Measurements from ENCODE around the gene PDK2. TPM values are rescaled to one million over a fixed set of nuclear protein-coding genes. Genes with fewer than 3 reads are reported as not detected.
A peak's percentile ranks its signal among the peaks of the same experiment; 100 is the strongest.

Gene PDK2
- total and polyA plus RNA-seq, 2 of the 4 experiments (the other 2 are of a cell fraction) = 26.7 to 104 TPM

GRCh38 chr17:50148226-50149090, 53.3 kb downstream of the PDK2 start:
- H3K4me1 ChIP-seq (ENCODE audit: control insufficient read depth, insufficient read depth, low read length) = peaks cover 27% of the 10 kb centered on the region
- TF ChIP-seq CTCF (conservative IDR thresholded peaks at IDR 0.05; ENCODE audit: low read depth, low read length) = peak; percentile 39
- TF ChIP-seq, protein P1, sequence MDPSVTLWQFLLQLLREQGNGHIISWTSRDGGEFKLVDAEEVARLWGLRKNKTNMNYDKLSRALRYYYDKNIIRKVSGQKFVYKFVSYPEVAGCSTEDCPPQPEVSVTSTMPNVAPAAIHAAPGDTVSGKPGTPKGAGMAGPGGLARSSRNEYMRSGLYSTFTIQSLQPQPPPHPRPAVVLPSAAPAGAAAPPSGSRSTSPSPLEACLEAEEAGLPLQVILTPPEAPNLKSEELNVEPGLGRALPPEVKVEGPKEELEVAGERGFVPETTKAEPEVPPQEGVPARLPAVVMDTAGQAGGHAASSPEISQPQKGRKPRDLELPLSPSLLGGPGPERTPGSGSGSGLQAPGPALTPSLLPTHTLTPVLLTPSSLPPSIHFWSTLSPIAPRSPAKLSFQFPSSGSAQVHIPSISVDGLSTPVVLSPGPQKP (IDR thresholded peaks at IDR 0.05; ENCODE audit: borderline replicate concordance, low read depth, low read length) = no peak
- TF ChIP-seq FOS (IDR thresholded peaks at IDR 0.05; ENCODE audit: low read depth, low read length) = no peak
- peak; percentile 54; the same call in 1 of the 2 replicates for TF ChIP-seq MAZ (IDR thresholded peaks at IDR 0.05; ENCODE audit: borderline replicate concordance, low read depth, low read length)
- peak; percentile 42; the same call in 1 of the 2 replicates for TF ChIP-seq MXI1 (IDR thresholded peaks at IDR 0.05; ENCODE audit: borderline replicate concordance, low read depth, low read length)
- TF ChIP-seq, protein P2, sequence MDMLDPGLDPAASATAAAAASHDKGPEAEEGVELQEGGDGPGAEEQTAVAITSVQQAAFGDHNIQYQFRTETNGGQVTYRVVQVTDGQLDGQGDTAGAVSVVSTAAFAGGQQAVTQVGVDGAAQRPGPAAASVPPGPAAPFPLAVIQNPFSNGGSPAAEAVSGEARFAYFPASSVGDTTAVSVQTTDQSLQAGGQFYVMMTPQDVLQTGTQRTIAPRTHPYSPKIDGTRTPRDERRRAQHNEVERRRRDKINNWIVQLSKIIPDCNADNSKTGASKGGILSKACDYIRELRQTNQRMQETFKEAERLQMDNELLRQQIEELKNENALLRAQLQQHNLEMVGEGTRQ (IDR thresholded peaks at IDR 0.05; ENCODE audit: low read depth, low read length) = peak; percentile 48
- TF ChIP-seq SMC3 (IDR thresholded peaks at IDR 0.05; ENCODE audit: low read depth, low read length) = no peak
- no peak for TF ChIP-seq RCOR1 (IDR thresholded peaks at IDR 0.05; ENCODE audit: insufficient replicate concordance, low read length)
- no peak for TF ChIP-seq POLR2A (IDR thresholded peaks at IDR 0.05; ENCODE audit: low read depth, low read length)
- 0 out of 2 replicates have a peak, but pooled peaks have one; percentile 17 for TF ChIP-seq RAD21 (IDR thresholded peaks at IDR 0.05; ENCODE audit: low read length)
- no peak for TF ChIP-seq RFX5 (IDR thresholded peaks at IDR 0.05; ENCODE audit: low read depth, low read length)
- no peak for TF ChIP-seq MAFK (IDR thresholded peaks at IDR 0.05; ENCODE audit: low read depth, low read length)
- peak; percentile 66 for TF ChIP-seq BHLHE40 (IDR thresholded peaks at IDR 0.05; ENCODE audit: low read depth, low read length)

More at GRCh38 chr17:50148226-50149090, 53.3 kb downstream of the PDK2 start:
- H3K79me1 ChIP-seq (ENCODE audit: low read depth in 1 of 2, low read length in 2 of 2) = peaks cover 9 to 69% of the 10 kb centered on the region in 2 experiments; a peak in 3 of 4 replicates
- H2BK15ac ChIP-seq (ENCODE audit: low read depth, low read length) = peak overlapping the region; percentile 30; the same call in 1 of the 3 replicates
- H4K91ac ChIP-seq (ENCODE audit: insufficient read depth, low read depth, low read length) = peak overlapping the region; percentile 46; the same call in 1 of the 2 replicates
- peak overlapping the region; percentile 96 for H3K4me2 ChIP-seq (ENCODE audit: low read depth, low read length)
- intact Hi-C loops (cut with micrococcal nuclease) (loop anchor here (2.0 kb wide), 1 partner anchor 54 kb away; the partner anchor contains the start of gene PDK2), in situ Hi-C loops (cut with MboI; ENCODE audit: low sequenced_read_pairs) (no loop called here), dilution Hi-C loops (cut with HindIII; ENCODE audit: low sequenced_read_pairs, unreplicated experiment) (no loop called here)
- peak overlapping the region; percentile 53; the same call in 1 of the 2 replicates for H3K14ac ChIP-seq (replicated peaks; ENCODE audit: low read depth, low read length)
- no peak overlapping the region for H4K8ac ChIP-seq (ENCODE audit: low read depth in 2 of 2, low read length in 2 of 2)
- no CpG with 5 or more reads among the region's 25 CpGs for WGBS, 2 experiments (ENCODE audit: extremely low coverage in 2 of 2, insufficient read length in 1 of 2)
- H3K4ac ChIP-seq (ENCODE audit: low read depth, low read length) = peak overlapping the region; percentile 45
- no peak overlapping the region for H3K18ac ChIP-seq (ENCODE audit: low read depth, low read length)
- H3K9me1 ChIP-seq (ENCODE audit: insufficient read depth, low read length) = peaks cover 7% of the 10 kb centered on the region
- peak overlapping the region; percentile 15 for H2AFZ ChIP-seq (replicated peaks; ENCODE audit: low read length, poor library complexity)
- no peak overlapping the region for H2BK20ac ChIP-seq (ENCODE audit: low read depth, low read length)
- H3K9ac ChIP-seq (ENCODE audit: low read depth, low read length) = peak overlapping the region; percentile 77
- H2BK5ac ChIP-seq (ENCODE audit: low read depth, low read length, poor library complexity, severe bottlenecking) = peak overlapping the region; percentile 49
- H3K4me3 ChIP-seq (ENCODE audit: insufficient read depth, low read depth, low read length) = peak overlapping the region; percentile 86
- no peaks in the 10 kb centered on the region for H3K27me3 ChIP-seq (ENCODE audit: control insufficient read depth, insufficient read depth, low read length)
- peak overlapping the region; percentile 91 for H2AK9ac ChIP-seq (replicated peaks; ENCODE audit: low read depth, low read length, poor library complexity)
- no peaks in the 10 kb centered on the region for H3K9me3 ChIP-seq (ENCODE audit: control insufficient read depth, insufficient read depth, low read length)
- H3K56ac ChIP-seq (ENCODE audit: extremely low read depth, insufficient read depth, low read length) = 0 out of 2 replicates have a peak overlapping the region, but pooled peaks have one; percentile 13
- ATAC-seq (ENCODE audit: low read depth) = peak; percentile 10
- H4K5ac ChIP-seq (ENCODE audit: low read depth, low read length) = no peak overlapping the region
- BruUV-seq (replicated peaks) = no TSS peak
- peak overlapping the region; percentile 58 for H3K23ac ChIP-seq (ENCODE audit: low read depth, low read length)
- H4K20me1 ChIP-seq (ENCODE audit: insufficient read depth, low read length) = peaks cover 56% of the 10 kb centered on the region
- ChIA-PET CTCF (interaction anchor here (0.5 to 1.8 kb wide), 4 partner anchors 10 to 144 kb away, joined by 3 to 5 read pairs (median 4); no protein-coding TSS in a partner anchor), POLR2A (ENCODE audit: unreplicated experiment) (no interaction called here)
- peak overlapping the region; percentile 65 for H2AK5ac ChIP-seq (ENCODE audit: low read depth, low read length)
- H3K27ac ChIP-seq (ENCODE audit: insufficient read depth, low read length) = peak overlapping the region; percentile 64
- peaks cover 19% of the 10 kb centered on the region for H3K36me3 ChIP-seq (ENCODE audit: control insufficient read depth, insufficient read depth, low read length)
- peak; percentile 39 for DNase-seq
- H2BK120ac ChIP-seq (ENCODE audit: low read depth, low read length) = peak overlapping the region; percentile 39; the same call in 1 of the 2 replicates
